Caco-2 (cell line): ENCODE results near the gene NUP153. TPM values are rescaled to one million over a fixed set of nuclear protein-coding genes. Genes with fewer than 3 reads are reported as not detected.
A peak's percentile ranks its signal among the peaks of the same experiment; 100 is the strongest.

Experiments used
- BruUV-seq: library from RNA; stranded (reverse); fragments of 400-500 nt; replicated peaks from 2 replicates; lab custom pipeline; 2021; lab: Mats Ljungman, UMichigan
- CTCF ChIA-PET: fragments of 300-600 bp; sonication (Branson Sonifier 250); formaldehyde crosslinking; loops from one replicate; lab custom pipeline; 2022; ENCODE audit warnings: antibody characterized with exemption; lab: Charles Lee
- POLR2A ChIA-PET: fragments of 300-600 bp; sonication (Branson Sonifier 250); formaldehyde crosslinking; loops from one replicate; lab custom pipeline; 2022; ENCODE audit warnings: antibody characterized with exemption; lab: Charles Lee
- DNase-seq, 2 experiments: peaks; one replicate each; pipeline versions ENCODE4 v3.0.0 to v3.0.0-alpha.2; 2020 to 2022
- H3K27me3 ChIP-seq: replicated peaks from 2 replicates; pipeline ENCODE4 v1.6.0; 2011; ENCODE audit warnings: low read length; ENCODE audit not compliant: control insufficient read depth, insufficient read depth
- H3K36me3 ChIP-seq: 2 replicates; pipeline ENCODE4 v1.5.1; 2011; ENCODE audit warnings: low read length; ENCODE audit not compliant: control insufficient read depth, insufficient read depth
- H3K4me1 ChIP-seq: fragments of 250-450 bp; sonication (Bioruptor Pico); 2 replicates; pipeline ENCODE4 v1.5.1; 2020; ENCODE audit warnings: mild to moderate bottlenecking
- H3K4me3 ChIP-seq: 2 replicates; pipeline ENCODE4 v1.5.1; 2011; ENCODE audit warnings: low read depth, mild to moderate bottlenecking, control low read depth, low read length
- H3K9me3 ChIP-seq: fragments of 250-450 bp; sonication (Bioruptor Pico); 2 replicates; pipeline ENCODE4 v1.5.1; 2020; ENCODE audit warnings: mild to moderate bottlenecking, moderate library complexity
- H3K27ac Mint-ChIP-seq: one replicate; pipeline ENCODE4 v1.8.0; 2022; ENCODE audit warnings: mixed read lengths; ENCODE audit not compliant: unreplicated experiment
- H3K27me3 Mint-ChIP-seq: one replicate; pipeline ENCODE4 v1.8.0; 2022; ENCODE audit warnings: mixed read lengths; ENCODE audit not compliant: insufficient read depth, unreplicated experiment
- H3K36me3 Mint-ChIP-seq: one replicate; pipeline ENCODE4 v1.8.0; 2022; ENCODE audit warnings: mild to moderate bottlenecking, mixed read lengths; ENCODE audit not compliant: insufficient read depth, unreplicated experiment
- H3K4me1 Mint-ChIP-seq: one replicate; pipeline ENCODE4 v1.8.0; 2022; ENCODE audit warnings: low read depth, mixed read lengths; ENCODE audit not compliant: unreplicated experiment
- H3K4me3 Mint-ChIP-seq: one replicate; pipeline ENCODE4 v1.8.0; 2022; ENCODE audit warnings: mild to moderate bottlenecking, moderate library complexity, mixed read lengths; ENCODE audit not compliant: unreplicated experiment
- H3K9me3 Mint-ChIP-seq: one replicate; pipeline ENCODE4 v1.8.0; 2022; ENCODE audit warnings: mixed read lengths; ENCODE audit not compliant: unreplicated experiment
- CTCF ChIP-seq, 2 experiments: fragments of 200-600 bp in 1 of 2; IDR thresholded peaks; 1 replicate in 1 of 2; 2 replicates in 1 of 2; pipeline versions ENCODE4 v1.5.1 to v1.8.0; 2011 to 2022; ENCODE audit warnings: antibody characterized with exemption in 1 of 2, control low read depth in 1 of 2, inconsistent platforms in 1 of 2, low read depth in 1 of 2, low read length in 1 of 2, mild to moderate bottlenecking in 1 of 2, moderate library complexity in 1 of 2; ENCODE audit not compliant: insufficient read depth in 1 of 2, severe bottlenecking in 1 of 2, unreplicated experiment in 1 of 2
- intact Hi-C: fragments of 100-400 bp; cut with micrococcal nuclease; formaldehyde crosslinking; loops from one replicate; pipeline ENCODE4 v1.10.0; 2022; ENCODE audit not compliant: unreplicated experiment
- total RNA-seq: library from RNA; stranded (reverse); gene quantifications from 2 replicates; pipeline ENCODE4 v1.2.3, GENCODE V29; 2022

NUP153 gene
- total RNA-seq, 1 experiment from 2014 or later, result 53.9 TPM

DNA sequence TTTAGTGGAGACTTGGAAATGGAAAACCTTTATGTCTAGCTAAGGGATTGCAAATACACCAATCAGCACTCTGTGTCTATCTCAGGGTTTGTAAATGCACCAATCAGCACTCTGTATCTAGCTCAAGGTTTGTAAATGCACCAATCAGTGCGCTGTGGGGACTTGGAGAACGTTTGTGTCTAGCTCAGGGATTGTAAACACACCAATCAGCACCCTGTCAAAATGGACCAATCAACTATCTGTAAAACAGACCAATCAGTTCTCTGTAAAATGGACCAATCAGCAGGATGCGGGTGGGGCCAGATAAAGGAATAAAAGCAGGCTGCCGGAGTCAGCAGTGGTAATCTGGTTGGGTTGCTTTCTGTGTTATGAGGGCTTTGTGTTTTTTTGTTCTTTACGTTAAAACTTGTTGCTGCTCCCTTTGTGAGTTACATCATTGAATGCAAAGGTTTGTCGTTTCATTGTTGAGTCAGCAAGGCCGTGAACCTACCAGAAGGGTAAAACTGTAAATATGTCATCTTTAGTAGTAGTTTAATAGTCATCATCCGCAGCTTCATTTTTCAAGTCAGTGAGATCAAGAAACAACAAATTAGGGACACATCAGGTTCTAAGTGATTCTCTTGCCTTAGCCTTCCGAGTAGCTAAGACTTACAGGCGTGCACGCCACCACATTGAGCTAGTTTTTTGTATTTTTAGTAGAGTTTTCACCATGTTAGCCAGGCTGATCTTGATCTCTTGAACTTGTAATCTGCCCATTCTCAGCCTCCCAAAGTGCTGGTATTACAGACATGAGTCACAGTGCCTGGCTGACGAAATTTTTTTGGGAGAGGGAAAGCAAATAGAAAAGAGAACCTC lies 22.7 kb upstream of the NUP153 start:
- no peaks in the 10 kb centered on the region for H3K9me3 ChIP-seq
- H3K9me3 Mint-ChIP-seq, result peaks cover 10% of the 10 kb centered on the region
- no peaks in the 10 kb centered on the region for H3K27me3 ChIP-seq
- no peaks in the 10 kb centered on the region for H3K36me3 ChIP-seq
- POLR2A ChIA-PET, result no interaction called here
- no peak for TF ChIP-seq CTCF (IDR thresholded peaks at IDR 0.05; ENCODE audit: insufficient read depth in 1 of 2, low read depth in 1 of 2, low read length in 1 of 2, severe bottlenecking in 1 of 2, unreplicated experiment in 1 of 2)
- intact Hi-C loops, result no loop called here
- no peaks in the 10 kb centered on the region for H3K36me3 Mint-ChIP-seq
- H3K4me1 ChIP-seq, result peaks cover 9% of the 10 kb centered on the region
- DNase-seq, result no peak
- H3K27me3 Mint-ChIP-seq, result no peaks in the 10 kb centered on the region
- no peak overlapping the region for H3K27ac Mint-ChIP-seq
- no TSS peak for BruUV-seq
- no peak overlapping the region for H3K4me3 ChIP-seq
- CTCF ChIA-PET, result no interaction called here
- H3K4me1 Mint-ChIP-seq, result no peaks in the 10 kb centered on the region
- H3K4me3 Mint-ChIP-seq, result no peak overlapping the region

- DNase-seq, result no peak
- POLR2A ChIA-PET, result no interaction called here
- intact Hi-C loops, result no loop called here
- no TSS peak for BruUV-seq
- no peaks in the 10 kb centered on the region for H3K9me3 ChIP-seq
- no peak overlapping the region for H3K4me3 ChIP-seq
- no peaks in the 10 kb centered on the region for H3K36me3 Mint-ChIP-seq
- H3K27me3 Mint-ChIP-seq, result no peaks in the 10 kb centered on the region
- H3K4me1 Mint-ChIP-seq, result no peaks in the 10 kb centered on the region
- H3K4me3 Mint-ChIP-seq, result no peak overlapping the region
- CTCF ChIA-PET, result no interaction called here
- H3K9me3 Mint-ChIP-seq, result peaks cover 10% of the 10 kb centered on the region
- no peaks in the 10 kb centered on the region for H3K27me3 ChIP-seq
- H3K27ac Mint-ChIP-seq, result no peak overlapping the region
- no peaks in the 10 kb centered on the region for H3K36me3 ChIP-seq
- peaks cover 9% of the 10 kb centered on the region for H3K4me1 ChIP-seq
- TF ChIP-seq CTCF (IDR thresholded peaks at IDR 0.05; ENCODE audit: insufficient read depth in 1 of 2, low read depth in 1 of 2, low read length in 1 of 2, severe bottlenecking in 1 of 2, unreplicated experiment in 1 of 2), result no peak
Measured at GRCh38 chr6:17728551-17729222, 22.0 kb upstream of the NUP153 start.

DNA sequence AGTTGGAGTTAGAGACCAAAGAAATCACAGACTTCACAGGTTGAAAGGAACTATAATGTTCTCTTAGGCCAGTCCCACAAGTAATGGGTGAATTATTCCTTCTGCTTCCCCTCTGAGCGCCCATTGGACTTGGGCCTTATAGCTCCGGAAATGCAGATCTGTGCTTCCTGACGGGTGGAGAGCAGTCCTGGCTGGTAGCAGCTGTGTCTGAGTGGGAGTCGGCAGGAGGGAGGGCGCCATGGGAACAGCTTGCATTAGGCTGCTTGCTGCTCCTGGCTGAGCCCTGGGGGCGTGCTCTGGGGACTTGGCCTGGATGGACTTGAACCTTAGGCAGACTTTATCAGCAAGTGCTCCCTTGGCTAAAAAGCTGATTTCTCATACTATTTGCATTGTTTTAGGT lies 18.4 kb upstream of the NUP153 start:
- H3K4me1 ChIP-seq, result peaks cover 38% of the 10 kb centered on the region
- no peak overlapping the region for H3K4me3 ChIP-seq
- Mint-ChIP-seq H3K4me1 (peaks cover 18% of the 10 kb centered on the region), H3K27me3 (no peaks in the 10 kb centered on the region), H3K9me3 (no peaks in the 10 kb centered on the region), H3K27ac (peak overlapping the region; percentile 55), H3K4me3 (no peak overlapping the region), H3K36me3 (peaks cover 16% of the 10 kb centered on the region)
- ChIA-PET CTCF (interaction anchor here (0.6 to 1.0 kb wide), 3 partner anchors 11 to 27 kb away, joined by 3 to 7 read pairs (median 4); no protein-coding TSS in a partner anchor), POLR2A (interaction anchor here (0.6 kb wide), 1 partner anchor 18 kb away, joined by 4 read pairs; the partner anchor contains the start of gene NUP153)
- peak; percentile 61 to 80 for DNase-seq
- no peaks in the 10 kb centered on the region for H3K36me3 ChIP-seq
- H3K27me3 ChIP-seq, result no peaks in the 10 kb centered on the region
- TF ChIP-seq CTCF (IDR thresholded peaks at IDR 0.05; ENCODE audit: insufficient read depth in 1 of 2, low read depth in 1 of 2, low read length in 1 of 2, severe bottlenecking in 1 of 2, unreplicated experiment in 1 of 2), result no peak
- no TSS peak for BruUV-seq
- H3K9me3 ChIP-seq, result no peaks in the 10 kb centered on the region
- intact Hi-C loops, result no loop called here
